NCI-H1105 treated with DMSO at 0.1 percent for 48 hours (cell line): Measurements from ENCODE around the gene HOXB5.

ENCODE experiments used
- DNase-seq: peaks from one replicate; lab custom pipeline; 2025; lab: John Stamatoyannopoulos, UW

HOXB5 gene

GRCh38 chr17:48589060-48589830 is 4.3 kb downstream of the HOXB5 start:
- DNase-seq, result no peak

DNA sequence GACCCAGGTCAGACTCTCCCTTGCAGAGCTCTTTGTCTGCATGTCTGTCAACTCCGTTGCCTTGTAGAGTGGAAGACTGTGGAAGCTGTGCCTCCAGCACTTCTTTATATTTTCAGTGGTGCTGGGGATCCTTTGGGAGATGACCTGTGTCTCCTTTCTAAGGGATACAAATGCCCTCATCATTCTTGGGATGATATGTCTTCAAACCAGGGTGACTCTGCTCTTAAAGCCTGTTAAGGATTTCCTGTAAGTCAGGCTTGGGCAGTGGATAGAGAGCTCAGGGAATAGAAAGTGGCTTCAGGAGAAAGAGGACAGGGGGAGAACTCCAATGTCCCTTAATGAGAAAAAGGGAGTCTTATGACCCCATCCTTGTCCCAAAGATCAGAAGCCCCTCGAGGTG is 5.1 kb downstream of the HOXB5 start:
- DNase-seq, result no peak

- no peak for DNase-seq
Observed at GRCh38 chr17:48588074-48588415, 5.5 kb downstream of the HOXB5 start.

DNA sequence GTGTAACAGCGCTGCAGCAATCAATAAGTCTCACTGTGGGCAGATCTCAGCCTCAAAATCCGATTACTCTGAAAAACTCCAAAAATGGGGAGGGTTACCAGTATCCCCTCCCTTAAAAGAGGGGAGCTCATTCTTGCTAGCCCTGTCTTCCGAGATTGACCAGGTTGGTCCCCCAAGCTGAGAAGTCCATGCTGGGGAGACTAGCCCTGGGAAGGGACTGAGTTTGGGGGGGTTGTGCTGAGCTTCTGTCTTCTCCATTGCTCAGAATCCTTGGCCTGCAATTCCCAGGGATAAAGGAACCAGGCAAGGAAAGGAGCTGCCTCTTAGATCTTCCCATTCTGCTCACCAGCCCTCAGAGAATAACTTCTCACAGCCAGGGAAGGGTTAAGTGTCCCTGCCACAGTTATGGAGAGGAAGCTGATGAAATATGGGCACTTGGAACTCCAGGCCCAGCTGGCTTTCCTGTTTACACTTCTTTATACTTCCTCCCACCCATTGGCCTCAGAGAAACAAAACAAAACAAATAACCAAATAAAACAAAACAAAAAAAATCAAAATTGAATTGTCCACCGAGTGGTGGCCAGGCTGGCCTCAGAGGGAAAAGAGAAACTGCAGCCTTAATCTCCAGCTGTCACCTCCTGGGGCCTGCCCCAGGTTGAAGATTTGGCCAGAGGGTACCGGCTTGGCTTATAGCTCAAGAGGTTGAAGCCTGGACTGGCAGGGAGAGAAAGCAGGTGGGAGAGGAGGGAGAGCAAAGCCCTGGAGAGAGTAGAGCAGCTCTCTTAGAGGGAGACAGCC is 6.1 kb downstream of the HOXB5 start:
- no peak for DNase-seq

DNA sequence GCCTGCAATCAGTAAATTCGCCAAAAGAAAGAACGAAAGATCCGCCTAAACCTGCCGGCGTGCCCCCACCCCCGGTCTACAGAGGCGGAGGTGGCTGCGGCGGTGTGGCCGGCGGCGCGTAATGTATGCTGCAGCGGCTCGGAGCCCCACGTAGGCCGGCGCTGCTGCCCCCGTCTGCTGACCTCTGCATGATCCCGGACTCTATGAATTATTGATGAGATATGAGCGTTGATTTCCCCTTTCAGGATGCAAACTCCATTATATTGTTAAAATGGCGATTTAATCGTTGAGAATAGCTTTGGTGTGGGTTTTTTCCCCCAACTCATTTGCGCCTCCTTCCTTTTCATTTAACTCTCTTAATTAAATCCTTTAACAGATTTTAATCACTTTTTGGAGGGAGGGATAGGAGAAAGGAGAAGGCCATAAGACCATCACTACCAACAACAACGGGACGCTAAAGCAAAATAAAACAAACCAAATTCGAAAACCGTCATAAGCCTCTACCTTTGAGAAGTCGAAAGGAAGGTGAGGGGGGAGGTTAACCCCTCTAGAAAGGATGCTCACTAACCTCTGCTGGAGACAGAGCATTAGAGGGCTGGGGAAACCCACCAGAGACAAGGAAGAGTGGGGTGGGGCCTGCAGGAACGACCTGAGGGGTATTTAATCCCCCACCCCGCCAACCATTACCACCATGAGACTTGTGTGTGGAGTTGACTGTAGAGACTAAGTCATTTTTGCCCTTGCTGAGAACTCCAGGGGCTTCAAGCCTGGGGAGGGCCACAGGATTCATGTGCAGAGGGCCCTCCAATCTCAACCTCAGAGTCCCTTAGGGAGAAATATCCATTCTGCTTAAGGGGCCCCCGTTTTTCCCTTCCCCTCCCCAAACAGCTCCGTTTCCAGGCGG is 7.0 kb downstream of the HOXB5 start:
- DNase-seq, result no peak

DNA sequence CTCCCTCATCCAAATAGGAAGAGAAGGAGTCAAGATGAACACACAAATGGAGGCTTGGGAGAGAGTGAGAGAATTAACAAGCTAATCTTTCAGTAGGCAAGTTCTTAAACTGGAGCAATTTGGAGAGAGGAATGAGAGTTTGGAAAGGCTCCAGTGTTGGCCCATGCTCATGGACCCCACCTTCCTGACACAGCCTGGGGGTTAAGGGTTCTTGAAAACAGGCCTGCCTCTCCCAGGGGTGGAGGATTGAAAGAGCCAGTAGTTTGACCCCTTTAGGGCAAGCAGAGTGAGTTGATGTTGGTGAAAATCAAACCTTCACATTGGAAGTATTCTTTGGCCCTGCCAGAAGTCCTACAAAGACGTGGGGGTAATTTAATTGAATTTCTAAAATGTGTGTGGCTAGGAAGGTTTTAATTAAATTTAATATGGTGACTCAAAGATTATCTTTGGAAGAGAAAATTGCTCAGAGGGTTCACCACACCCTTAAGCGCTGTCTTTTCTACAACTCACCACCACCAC is 9.3 kb downstream of the HOXB5 start:
- no peak for DNase-seq

DNA sequence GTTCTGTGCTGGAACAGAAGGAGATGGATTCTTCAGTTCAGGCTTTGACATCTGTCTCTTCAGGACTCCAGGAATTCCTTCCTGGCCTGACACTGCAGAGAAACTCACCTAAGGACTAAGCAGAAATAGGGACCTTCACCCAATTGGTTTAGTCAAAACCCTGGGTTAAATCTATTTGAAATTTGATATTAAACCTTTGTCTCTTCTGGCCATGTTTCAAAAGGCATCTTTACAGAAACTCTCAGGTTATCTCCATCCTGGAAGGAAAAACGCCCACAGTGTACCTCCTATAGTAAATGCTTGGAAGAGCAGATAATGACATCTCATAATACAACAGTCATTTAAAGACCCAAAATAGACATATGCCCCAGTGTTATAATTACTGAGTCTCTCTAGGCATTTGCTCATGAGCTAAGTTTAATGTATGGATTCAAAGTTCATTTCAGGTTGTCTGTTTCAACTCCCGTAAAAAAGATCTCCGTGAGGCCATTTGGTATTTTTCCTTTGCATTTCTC is 9.8 kb downstream of the HOXB5 start:
- no peak for DNase-seq

GRCh38 chr17:48582750-48583069 is 10.9 kb downstream of the HOXB5 start:
- no peak for DNase-seq

GRCh38 chr17:48579760-48580554 is 13.6 kb downstream of the HOXB5 start:
- DNase-seq, result no peak

GRCh38 chr17:48579471-48579759 is 14.2 kb downstream of the HOXB5 start:
- DNase-seq, result no peak

GRCh38 chr17:48578616-48579470 is 14.7 kb downstream of the HOXB5 start:
- no peak for DNase-seq

DNA sequence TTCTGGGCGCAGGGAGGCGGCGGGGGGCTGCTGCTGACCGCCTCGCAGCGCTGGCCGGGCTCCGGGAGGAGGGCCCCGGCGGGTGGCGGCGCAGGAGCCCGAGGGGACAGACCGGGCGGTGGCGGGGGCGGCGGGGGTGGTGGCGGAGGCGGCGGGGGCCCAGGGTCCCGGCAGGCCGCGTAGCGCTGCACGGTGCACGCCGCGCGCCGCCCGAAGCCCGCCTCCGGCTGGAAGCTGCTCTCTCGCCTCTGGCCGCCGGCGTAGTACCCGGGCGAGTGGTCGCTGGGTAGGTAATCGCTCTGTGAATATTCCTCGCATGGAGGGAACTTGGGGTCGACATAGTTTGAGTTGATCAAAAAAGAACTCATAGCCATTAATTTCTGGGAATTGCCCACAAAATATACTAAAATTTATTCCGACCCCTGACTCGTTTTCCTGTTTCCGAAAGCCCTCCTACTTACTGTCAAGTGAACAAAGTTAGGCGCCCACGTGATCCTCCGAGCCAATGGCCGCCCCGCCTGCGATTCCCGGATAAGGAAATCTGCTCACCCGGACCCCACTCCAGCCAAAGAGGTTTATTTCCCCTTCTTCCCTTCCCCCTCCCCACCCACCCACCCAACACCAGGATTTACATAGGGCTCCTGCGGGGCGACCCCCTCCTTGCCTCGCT is 15.5 kb downstream of the HOXB5 start, which contains the start of gene HOXB4:
Gene HOXB4, minus strand, starts transcription at position 405 of the 670 bp plus-strand sequence. Its CDS starts 31 bp downstream, at position 374.
- peak; percentile 78 for DNase-seq

GRCh38 chr17:48577330-48577945 is 16.1 kb downstream of the HOXB5 start:
- peak; percentile 11 for DNase-seq

DNA sequence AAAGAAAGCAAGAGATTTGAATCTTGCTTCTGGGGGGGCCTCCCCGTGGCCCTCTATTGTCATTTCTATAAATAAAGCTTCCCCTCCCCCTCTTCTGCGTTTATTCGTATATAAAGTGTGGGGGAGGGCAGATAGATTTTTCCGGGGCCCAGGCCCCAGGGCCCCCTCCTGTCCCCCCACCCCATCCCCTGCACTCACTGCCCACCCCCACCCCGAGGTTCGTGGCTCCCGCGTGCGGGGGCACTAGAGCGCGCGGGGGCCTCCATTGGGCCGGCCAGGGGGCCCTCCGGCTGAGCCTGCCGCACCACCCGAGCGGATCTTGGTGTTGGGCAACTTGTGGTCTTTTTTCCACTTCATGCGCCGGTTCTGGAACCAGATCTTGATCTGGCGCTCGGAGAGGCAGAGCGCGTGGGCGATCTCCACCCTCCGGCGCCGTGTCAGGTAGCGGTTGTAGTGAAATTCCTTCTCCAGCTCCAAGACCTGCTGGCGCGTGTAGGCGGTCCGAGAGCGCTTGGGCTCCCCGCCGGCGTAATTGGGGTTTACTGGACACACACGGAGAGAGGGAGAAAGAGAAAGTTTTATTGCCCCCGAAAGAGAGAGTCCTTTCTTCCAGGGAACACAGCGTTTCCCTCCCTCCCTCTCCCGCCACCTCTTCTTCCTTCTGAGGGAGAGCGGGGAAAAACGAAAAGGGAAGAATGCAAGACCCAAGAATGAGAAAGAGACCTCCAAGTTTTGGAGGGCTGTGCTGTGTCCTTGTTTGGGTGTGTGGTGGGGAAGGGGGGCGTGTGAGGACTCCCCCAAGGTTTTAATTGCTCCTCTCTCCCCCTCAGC is 16.9 kb downstream of the HOXB5 start:
- no peak for DNase-seq

DNA sequence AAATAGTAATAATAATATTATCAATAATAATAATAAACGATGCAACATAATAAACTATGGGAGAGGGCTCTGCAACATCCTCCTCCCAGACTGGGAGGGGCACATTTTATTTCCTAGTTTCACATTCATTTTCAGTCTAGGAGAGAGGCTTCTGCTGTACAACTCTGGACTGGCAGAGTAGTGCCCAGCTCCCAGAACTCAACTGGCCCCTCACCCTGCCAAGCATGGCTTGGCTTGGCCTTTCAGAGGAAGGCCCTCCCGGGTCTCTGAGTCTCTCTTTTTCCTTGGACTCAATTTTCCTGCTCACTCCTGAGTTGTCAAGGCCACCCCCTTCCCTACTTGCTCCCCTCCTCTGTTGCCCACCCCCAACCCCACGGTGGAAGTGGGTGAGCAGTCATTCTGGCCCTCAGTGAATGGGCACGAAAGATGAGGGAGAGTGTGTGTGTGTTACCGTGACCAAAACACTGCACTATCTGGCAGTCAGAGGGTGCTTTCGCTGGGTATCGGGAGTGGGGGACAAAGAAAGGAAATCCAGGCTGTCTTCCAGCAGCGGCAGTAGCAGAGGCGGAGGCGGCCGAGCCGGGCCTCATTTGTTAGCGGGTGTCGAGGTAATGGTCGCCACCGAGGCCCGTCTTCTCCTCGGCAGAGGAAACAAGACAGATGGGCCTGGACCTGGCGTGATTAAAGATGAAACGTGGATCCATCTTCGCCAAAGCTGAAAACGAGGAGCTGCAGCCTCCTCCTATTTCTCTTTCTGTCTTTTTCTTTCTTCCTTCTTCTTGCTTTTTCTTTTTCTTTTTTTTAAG is 17.7 kb downstream of the HOXB5 start:
- DNase-seq, result no peak

GRCh38 chr17:48575066-48575582 is 18.5 kb downstream of the HOXB5 start:
- no peak for DNase-seq

- no peak for DNase-seq
Observed at GRCh38 chr17:48574505-48575065, 19.0 kb downstream of the HOXB5 start.
